Mesendoderm (in vitro differentiated cells): Measurements from ENCODE around the gene ZBED5.
A peak's percentile ranks its signal among the peaks of the same experiment; 100 is the strongest.

Experiments
- DNase-seq: peaks from one replicate; pipeline ENCODE4 v3.0.0; 2013
- H2AK5ac ChIP-seq: 2 replicates; pipeline ENCODE4 v1.6.1; 2013; ENCODE audit warnings: low read length, inconsistent platforms
- H2BK120ac ChIP-seq: 2 replicates; pipeline ENCODE4 v1.6.1; 2013; ENCODE audit warnings: low read depth, mild to moderate bottlenecking, low read length, moderate library complexity, mixed read lengths
- H2BK15ac ChIP-seq: replicated peaks from 2 replicates; pipeline ENCODE4 v1.6.1; 2013; ENCODE audit warnings: low read depth, mild to moderate bottlenecking, moderate library complexity
- H2BK5ac ChIP-seq: 2 replicates; pipeline ENCODE4 v1.6.1; 2013; ENCODE audit warnings: low read length, inconsistent platforms
- H3K18ac ChIP-seq: 2 replicates; pipeline ENCODE4 v1.6.1; 2013; ENCODE audit warnings: mild to moderate bottlenecking, low read length, mixed read lengths
- H3K23ac ChIP-seq: one replicate; pipeline ENCODE4 v1.6.1; 2013; ENCODE audit warnings: low read length
- H3K27ac ChIP-seq: 2 replicates; pipeline ENCODE4 v1.5.1; 2013; ENCODE audit warnings: low read depth, mild to moderate bottlenecking, inconsistent platforms, low read length, moderate library complexity
- H3K27me3 ChIP-seq: 2 replicates; pipeline ENCODE4 v1.6.1; 2013; ENCODE audit warnings: low read length, control low read depth, mild to moderate bottlenecking, inconsistent platforms; ENCODE audit not compliant: insufficient read depth, poor library complexity
- H3K36me3 ChIP-seq: 2 replicates; pipeline ENCODE4 v1.6.1; 2013; ENCODE audit warnings: low read length, inconsistent platforms; ENCODE audit not compliant: control insufficient read depth, insufficient read depth
- H3K4ac ChIP-seq: one replicate; pipeline ENCODE4 v1.6.1; 2013; ENCODE audit warnings: low read depth, mild to moderate bottlenecking, low read length, moderate library complexity
- H3K4me1 ChIP-seq: 2 replicates; pipeline ENCODE4 v1.6.1; 2013; ENCODE audit warnings: low read depth, low read length, inconsistent platforms; ENCODE audit not compliant: control insufficient read depth
- H3K4me2 ChIP-seq: 2 replicates; pipeline ENCODE4 v1.6.1; 2013; ENCODE audit warnings: low read length
- H3K4me3 ChIP-seq: 2 replicates; pipeline ENCODE4 v1.5.1; 2013; ENCODE audit warnings: mild to moderate bottlenecking, low read length
- H3K56ac ChIP-seq: one replicate; pipeline ENCODE4 v1.6.1; 2013; ENCODE audit warnings: low read length
- H3K79me1 ChIP-seq: 2 replicates; pipeline ENCODE4 v1.6.1; 2013; ENCODE audit warnings: low read length, inconsistent platforms
- H3K79me2 ChIP-seq: 2 replicates; pipeline ENCODE4 v1.6.1; 2013; ENCODE audit warnings: mild to moderate bottlenecking, low read length; ENCODE audit not compliant: control insufficient read depth, insufficient read depth
- H3K9ac ChIP-seq: 2 replicates; pipeline ENCODE4 v1.6.1; 2013; ENCODE audit warnings: low read length, inconsistent platforms
- H4K5ac ChIP-seq: one replicate; pipeline ENCODE4 v1.6.1; 2013; ENCODE audit warnings: low read length
- H4K8ac ChIP-seq: one replicate; pipeline ENCODE4 v1.6.1; 2013; ENCODE audit warnings: low read depth, mild to moderate bottlenecking, control low read depth, low read length, moderate library complexity
- WGBS: extraction: QIAGEN DNeasy Blood & Tissue Kit; methylation state at CpG from one replicate; pipeline ENCODE4 v1.1.7; 2013; ENCODE audit warnings: low lambda C conversion rate, missing lambda C conversion rate; ENCODE audit not compliant: insufficient coverage; ENCODE audit errors: extremely low coverage; 5-methylcytosine and 5-hydroxymethylcytosine counted together

The ZBED5 gene

GRCh38 chr11:10805741-10806140, 52.1 kb downstream of the ZBED5 start:
- Histone ChIP-seq H3K27ac (no peak overlapping the region), H3K4me1 (no peaks in the 10 kb centered on the region), H3K27me3 (no peaks in the 10 kb centered on the region), H2BK5ac (no peak overlapping the region), H3K9ac (peak overlapping the region; percentile 38), H2BK15ac (no peak overlapping the region), H3K79me2 (peaks cover 30% of the 10 kb centered on the region), H3K56ac (no peak overlapping the region), H2AK5ac (no peak overlapping the region), H3K4me2 (peak overlapping the region; percentile 7), H3K36me3 (peaks cover 27% of the 10 kb centered on the region), H4K8ac (no peak overlapping the region), H3K4ac (no peak overlapping the region), H3K4me3 (no peak overlapping the region), H3K79me1 (peaks cover 17% of the 10 kb centered on the region), H3K23ac (no peak overlapping the region), H2BK120ac (no peak overlapping the region), H3K18ac (no peak overlapping the region), H4K5ac (no peak overlapping the region)
- WGBS: no CpG with 5 or more reads among the region's 8 CpGs
- no peak for DNase-seq

DNA sequence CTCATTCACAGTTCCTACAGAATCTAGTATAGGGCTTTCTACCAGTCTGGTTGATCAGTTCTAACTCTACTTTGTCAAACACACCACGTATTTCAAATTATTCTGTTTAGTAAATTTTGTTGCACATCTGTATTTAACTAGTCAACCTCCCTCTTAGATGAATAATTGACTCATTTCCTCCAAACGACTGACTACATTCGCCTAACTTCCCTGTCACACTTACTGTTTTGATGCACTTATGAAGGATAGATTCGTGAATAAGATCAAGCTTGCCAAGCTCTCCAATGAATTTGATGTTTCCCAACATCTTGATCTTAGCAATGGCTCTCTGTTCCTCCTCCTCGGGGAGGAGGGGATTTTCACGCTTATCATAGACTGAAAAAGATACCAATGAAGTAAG, 54.2 kb downstream of the ZBED5 start:
- Histone ChIP-seq H4K8ac (no peak overlapping the region), H3K4me3 (no peak overlapping the region), H2BK5ac (no peak overlapping the region), H3K79me2 (peaks cover 30% of the 10 kb centered on the region), H4K5ac (no peak overlapping the region), H2AK5ac (no peak overlapping the region), H3K9ac (no peak overlapping the region), H3K36me3 (peaks cover 37% of the 10 kb centered on the region), H3K27me3 (no peaks in the 10 kb centered on the region), H3K79me1 (peaks cover 17% of the 10 kb centered on the region), H3K4ac (no peak overlapping the region), H3K18ac (no peak overlapping the region), H2BK120ac (no peak overlapping the region), H3K23ac (no peak overlapping the region), H3K27ac (no peak overlapping the region), H2BK15ac (no peak overlapping the region), H3K4me1 (no peaks in the 10 kb centered on the region), H3K4me2 (no peak overlapping the region), H3K56ac (no peak overlapping the region)
- DNase-seq: no peak
- WGBS: no CpG with 5 or more reads among the region's 6 CpGs
